Measurements from ENCODE around the gene OGT.

The OGT gene

DNA sequence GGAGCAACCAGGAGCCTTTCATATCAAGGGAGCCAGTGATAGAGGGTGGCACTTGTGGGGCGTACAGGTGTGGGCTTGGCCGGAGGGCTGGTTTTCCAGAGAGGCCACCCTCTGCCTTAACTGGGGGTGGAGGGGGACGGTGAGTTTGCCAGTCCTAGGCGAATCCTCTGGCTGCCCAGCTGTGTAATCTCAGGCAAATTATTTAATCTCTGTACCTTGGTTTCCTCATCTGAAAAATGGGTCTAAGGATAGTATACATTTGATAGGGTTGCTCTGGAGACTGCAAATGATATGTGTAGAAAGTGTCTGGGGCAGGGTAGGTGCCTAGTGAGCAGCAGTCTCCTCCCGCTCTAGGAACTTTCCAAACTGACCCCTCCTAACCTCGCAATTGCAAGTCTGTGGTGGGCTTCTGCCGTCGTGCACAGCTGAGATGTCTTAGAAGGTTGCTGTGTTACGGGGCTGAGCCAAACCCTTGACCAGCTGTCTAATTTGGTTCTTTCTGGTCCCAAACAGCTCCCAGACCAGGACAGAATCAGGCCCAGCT, 89.2 kb downstream of the OGT start:
- no peak overlapping the region for H3K27ac ChIP-seq (ENCODE audit: low read depth, low read length)

DNA sequence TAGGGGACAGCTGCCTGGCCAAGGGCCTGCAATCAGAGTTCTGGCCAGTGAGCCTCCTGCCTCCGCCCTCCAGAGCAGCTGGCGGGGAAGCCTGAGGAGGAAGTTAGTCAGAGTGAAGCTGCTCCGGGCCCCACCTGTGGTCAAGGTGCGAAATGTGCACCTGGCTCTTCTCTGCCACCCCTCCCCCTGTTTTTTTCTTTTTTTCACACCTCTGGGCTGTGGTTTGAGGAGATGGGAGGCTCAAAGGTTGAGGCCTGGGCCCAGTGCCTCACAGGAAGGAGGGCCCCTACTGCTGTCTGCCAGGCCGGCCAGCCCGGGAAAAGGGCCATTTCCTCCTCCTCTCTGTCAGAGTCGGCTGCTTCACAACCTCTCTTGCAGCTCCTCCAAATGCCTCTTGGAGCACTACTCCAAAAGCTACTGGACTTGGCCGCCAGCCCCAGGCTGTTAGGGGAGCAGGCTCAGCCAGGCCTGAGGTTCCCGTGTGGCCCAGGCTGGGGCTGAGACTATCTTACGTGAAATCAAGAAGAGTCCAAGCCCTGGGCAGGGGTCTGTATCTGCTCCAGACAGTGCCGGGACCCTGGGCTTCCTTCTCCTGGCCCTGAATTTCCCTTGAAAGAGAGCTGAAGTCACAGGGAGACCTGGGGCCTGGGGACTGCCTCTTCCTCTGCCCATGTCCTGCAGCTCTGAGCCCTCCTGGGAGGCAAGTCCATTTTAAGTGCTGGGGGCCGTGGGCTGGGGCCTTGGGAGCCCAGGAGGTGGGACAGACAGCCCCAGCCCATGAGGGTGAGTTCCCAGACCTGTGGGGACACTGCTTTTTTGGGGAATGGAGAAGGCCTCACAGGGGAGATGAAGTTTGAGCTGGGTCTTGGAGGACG, 89.9 kb downstream of the OGT start:
- no peaks in the 10 kb centered on the region for H3K4me1 ChIP-seq (ENCODE audit: control insufficient read depth, insufficient read depth, low read length, unreplicated experiment)
- H3K27me3 ChIP-seq (ENCODE audit: insufficient read depth, low read length) = no peaks in the 10 kb centered on the region
- no peak overlapping the region for H3K27ac ChIP-seq (ENCODE audit: low read depth, low read length)
- H3K4me3 ChIP-seq (ENCODE audit: low read depth, low read length) = no peak overlapping the region
- H3K36me3 ChIP-seq (ENCODE audit: insufficient read depth, low read length) = no peaks in the 10 kb centered on the region
- H2AFZ ChIP-seq (ENCODE audit: low read length, unreplicated experiment) = no peak overlapping the region
- no peaks in the 10 kb centered on the region for H3K79me2 ChIP-seq (ENCODE audit: control insufficient read depth, insufficient read depth, low read length, unreplicated experiment)

More for the DNA sequence above, 89.2 kb downstream of the OGT start:
- no peaks in the 10 kb centered on the region for H3K36me3 ChIP-seq (ENCODE audit: insufficient read depth, low read length)
- H3K4me3 ChIP-seq (ENCODE audit: low read depth, low read length) = no peak overlapping the region
- no peak overlapping the region for H2AFZ ChIP-seq (ENCODE audit: low read length, unreplicated experiment)
- H3K79me2 ChIP-seq (ENCODE audit: control insufficient read depth, insufficient read depth, low read length, unreplicated experiment) = no peaks in the 10 kb centered on the region
- no peaks in the 10 kb centered on the region for H3K4me1 ChIP-seq (ENCODE audit: control insufficient read depth, insufficient read depth, low read length, unreplicated experiment)
- no peaks in the 10 kb centered on the region for H3K27me3 ChIP-seq (ENCODE audit: insufficient read depth, low read length)

DNA sequence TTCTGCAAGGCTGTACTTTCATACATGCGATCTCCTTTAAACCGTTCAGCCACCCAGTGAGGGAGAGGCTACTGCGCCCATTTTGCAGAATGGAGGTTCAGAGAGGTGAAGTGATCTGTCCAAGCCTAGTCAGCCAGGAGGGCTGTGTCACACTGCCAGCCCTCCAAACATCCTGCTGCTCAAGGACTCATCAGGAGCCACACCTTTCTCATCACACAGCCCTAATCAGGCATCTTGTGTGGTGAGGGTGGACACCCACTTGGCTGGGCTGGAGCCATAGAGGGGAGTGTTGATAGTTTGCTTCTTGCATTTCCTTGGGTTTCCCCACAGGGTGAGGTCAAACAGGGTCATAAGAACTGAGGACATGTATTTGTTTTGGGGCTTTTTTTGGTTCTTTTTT, 90.8 kb downstream of the OGT start:
- H3K27me3 ChIP-seq (ENCODE audit: insufficient read depth, low read length) = no peaks in the 10 kb centered on the region
- H3K4me1 ChIP-seq (ENCODE audit: control insufficient read depth, insufficient read depth, low read length, unreplicated experiment) = no peaks in the 10 kb centered on the region
- no peaks in the 10 kb centered on the region for H3K36me3 ChIP-seq (ENCODE audit: insufficient read depth, low read length)

DNA sequence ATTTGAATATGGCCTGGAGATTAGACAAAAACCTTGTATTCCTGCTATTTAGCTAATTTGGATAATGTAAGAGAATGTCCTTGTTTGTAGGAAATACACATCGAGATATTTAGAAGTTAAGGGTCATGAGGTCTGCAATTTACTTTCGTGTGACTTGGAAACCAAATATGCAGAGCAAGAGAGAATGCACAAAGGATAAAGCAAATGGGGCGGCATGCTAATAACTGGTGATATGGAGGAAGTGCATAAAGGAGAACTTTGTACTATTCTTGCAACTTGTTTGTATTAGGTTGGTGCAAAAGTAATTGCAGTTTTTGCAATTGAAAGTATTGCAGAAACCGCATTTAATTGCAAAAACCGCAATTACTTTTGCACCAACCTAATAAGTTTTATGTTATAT, 92.6 kb downstream of the OGT start:
- Histone ChIP-seq H3K79me2 (ENCODE audit: control insufficient read depth, insufficient read depth, low read length, unreplicated experiment) (no peaks in the 10 kb centered on the region), H2AFZ (ENCODE audit: low read length, unreplicated experiment) (no peak overlapping the region), H3K4me3 (ENCODE audit: low read depth, low read length) (no peak overlapping the region), H3K36me3 (ENCODE audit: insufficient read depth, low read length) (no peaks in the 10 kb centered on the region), H3K27ac (ENCODE audit: low read depth, low read length) (no peak overlapping the region), H3K4me1 (ENCODE audit: control insufficient read depth, insufficient read depth, low read length, unreplicated experiment) (no peaks in the 10 kb centered on the region), H3K27me3 (ENCODE audit: insufficient read depth, low read length) (no peaks in the 10 kb centered on the region)

More for the DNA sequence above, 90.8 kb downstream of the OGT start:
- H3K4me3 ChIP-seq (ENCODE audit: low read depth, low read length) = no peak overlapping the region
- H3K27ac ChIP-seq (ENCODE audit: low read depth, low read length) = no peak overlapping the region
- H3K79me2 ChIP-seq (ENCODE audit: control insufficient read depth, insufficient read depth, low read length, unreplicated experiment) = no peaks in the 10 kb centered on the region
- H2AFZ ChIP-seq (ENCODE audit: low read length, unreplicated experiment) = no peak overlapping the region

All from ACC112 (cell line).